Trophoblast cell (in vitro differentiated cells and primary cell): ENCODE data around the gene NTNG1.
A peak's percentile ranks its signal among the peaks of the same experiment; 100 is the strongest.

Experiments used
- DNase-seq, 2 donors: peaks; one replicate each; pipeline ENCODE4 v3.0.0-alpha.2; 2016
- H2AFZ ChIP-seq: 2 replicates; pipeline ENCODE4 v1.6.1; 2013; ENCODE audit warnings: low read length, moderate library complexity, mild to moderate bottlenecking; ENCODE audit not compliant: insufficient read depth, poor library complexity
- H2AK5ac ChIP-seq: 2 replicates; pipeline ENCODE4 v1.6.1; 2013; ENCODE audit warnings: mild to moderate bottlenecking, low read length
- H2BK120ac ChIP-seq: 2 replicates; pipeline ENCODE4 v1.6.1; 2013; ENCODE audit warnings: low read length, mild to moderate bottlenecking, moderate library complexity; ENCODE audit not compliant: insufficient read depth, poor library complexity
- H2BK12ac ChIP-seq: 2 replicates; pipeline ENCODE4 v1.6.1; 2013; ENCODE audit warnings: mild to moderate bottlenecking, low read length, moderate library complexity
- H2BK5ac ChIP-seq: 2 replicates; pipeline ENCODE4 v1.6.1; 2013; ENCODE audit warnings: low read length, low read depth, moderate library complexity, mild to moderate bottlenecking; ENCODE audit not compliant: poor library complexity
- H3K14ac ChIP-seq: 2 replicates; pipeline ENCODE4 v1.6.1; 2013; ENCODE audit warnings: mild to moderate bottlenecking, low read length
- H3K18ac ChIP-seq: 2 replicates; pipeline ENCODE4 v1.6.1; 2013; ENCODE audit warnings: mild to moderate bottlenecking, low read length
- H3K23ac ChIP-seq: 2 replicates; pipeline ENCODE4 v1.6.1; 2013; ENCODE audit warnings: low read length
- H3K27ac ChIP-seq: 2 replicates; pipeline ENCODE4 v1.5.1; 2013; ENCODE audit warnings: low read depth, mild to moderate bottlenecking, inconsistent platforms, low read length, moderate library complexity
- H3K27me3 ChIP-seq: 2 replicates; pipeline ENCODE4 v1.6.1; 2013; ENCODE audit warnings: inconsistent platforms, mild to moderate bottlenecking, low read length, moderate library complexity; ENCODE audit not compliant: insufficient read depth
- H3K36me3 ChIP-seq, 2 experiments: 1 replicate in 1 of 2; 2 replicates in 1 of 2; pipeline ENCODE4 v1.6.1; 2013; ENCODE audit warnings: low read length in 2 of 2, mild to moderate bottlenecking in 2 of 2, moderate library complexity in 1 of 2; ENCODE audit not compliant: insufficient read depth in 2 of 2, control insufficient read depth in 1 of 2
- H3K4ac ChIP-seq: 2 replicates; pipeline ENCODE4 v1.6.1; 2013; ENCODE audit warnings: low read depth, mild to moderate bottlenecking, low read length, moderate library complexity
- H3K4me1 ChIP-seq, 2 experiments: 1 replicate in 1 of 2; 2 replicates in 1 of 2; pipeline ENCODE4 v1.6.1; 2013; ENCODE audit warnings: low read length in 2 of 2, mild to moderate bottlenecking in 2 of 2, moderate library complexity in 1 of 2; ENCODE audit not compliant: insufficient read depth in 2 of 2, control insufficient read depth in 1 of 2
- H3K4me2 ChIP-seq: 2 replicates; pipeline ENCODE4 v1.6.1; 2013; ENCODE audit warnings: inconsistent platforms, mild to moderate bottlenecking, low read length, moderate library complexity
- H3K4me3 ChIP-seq: 2 replicates; pipeline ENCODE4 v1.5.1; 2013; ENCODE audit warnings: mild to moderate bottlenecking, low read depth, low read length, inconsistent platforms
- H3K79me1 ChIP-seq: one replicate; pipeline ENCODE4 v1.6.1; 2013; ENCODE audit warnings: low read length
- H3K79me2 ChIP-seq: 2 replicates; pipeline ENCODE4 v1.6.1; 2013; ENCODE audit warnings: low read length, mild to moderate bottlenecking; ENCODE audit not compliant: control insufficient read depth, insufficient read depth, poor library complexity
- H3K9ac ChIP-seq: 2 replicates; pipeline ENCODE4 v1.6.1; 2013; ENCODE audit warnings: mild to moderate bottlenecking, low read length
- H3K9me3 ChIP-seq: 2 replicates; pipeline ENCODE4 v1.6.1; 2013; ENCODE audit warnings: low read depth, mild to moderate bottlenecking, control low read depth, inconsistent platforms, low read length; ENCODE audit not compliant: insufficient read depth
- H4K12ac ChIP-seq: 2 replicates; pipeline ENCODE4 v1.6.1; 2013; ENCODE audit warnings: low read depth, mild to moderate bottlenecking, low read length, moderate library complexity
- H4K8ac ChIP-seq: 2 replicates; pipeline ENCODE4 v1.6.1; 2013; ENCODE audit warnings: low read depth, mild to moderate bottlenecking, low read length, moderate library complexity
- H4K91ac ChIP-seq: one replicate; pipeline ENCODE4 v1.6.1; 2013; ENCODE audit warnings: low read depth, mild to moderate bottlenecking, low read length, moderate library complexity
- WGBS: extraction: QIAGEN DNeasy Blood & Tissue Kit; methylation state at CpG from one replicate; pipeline ENCODE4 v1.1.7; 2013; ENCODE audit warnings: missing lambda C conversion rate; ENCODE audit not compliant: insufficient read length, insufficient coverage; ENCODE audit errors: extremely low coverage; 5-methylcytosine and 5-hydroxymethylcytosine counted together

The NTNG1 gene

GRCh38 chr1:107096690-107097089, 44.1 kb upstream of the NTNG1 start:
- no peaks in the 10 kb centered on the region for H3K79me2 ChIP-seq
- H3K27ac ChIP-seq, result no peak overlapping the region

DNA sequence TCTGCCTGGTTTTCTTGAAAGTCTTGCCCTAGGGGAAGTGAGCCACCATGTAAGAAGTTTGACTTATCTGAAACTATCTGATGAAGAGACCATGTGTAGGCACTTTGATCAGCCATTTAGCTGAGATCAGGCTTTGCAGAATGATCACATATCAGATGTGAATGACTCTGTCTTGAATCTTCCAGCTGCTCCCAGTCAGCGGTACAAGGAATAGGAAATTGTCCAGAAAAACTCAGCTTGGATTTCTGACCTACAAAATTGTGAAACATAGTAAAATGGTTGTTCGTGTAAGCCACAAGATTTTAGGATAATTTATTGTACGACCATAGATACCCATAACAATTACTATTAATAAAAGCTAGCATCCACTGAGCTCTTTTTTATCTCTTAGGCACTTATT, 41.9 kb upstream of the NTNG1 start:
- Histone ChIP-seq H2BK5ac (no peak overlapping the region), H3K79me1 (no peaks in the 10 kb centered on the region), H3K4me3 (no peak overlapping the region), H3K14ac (no peak overlapping the region), H3K27ac (no peak overlapping the region), H3K4ac (no peak overlapping the region), H3K27me3 (no peaks in the 10 kb centered on the region), H4K91ac (no peak overlapping the region), H2AFZ (no peak overlapping the region), H2AK5ac (no peak overlapping the region), H2BK12ac (no peak overlapping the region), H4K12ac (no peak overlapping the region), H4K8ac (no peak overlapping the region), H3K9ac (no peak overlapping the region), H3K79me2 (no peaks in the 10 kb centered on the region), H3K9me3 (no peaks in the 10 kb centered on the region), H3K4me1 (no peaks in the 10 kb centered on the region), H3K4me2 (no peak overlapping the region), H3K36me3 (no peaks in the 10 kb centered on the region), H3K23ac (no peak overlapping the region), H3K18ac (no peak overlapping the region), H2BK120ac (no peak overlapping the region)
- no CpG with 5 or more reads among the region's 3 CpGs for WGBS
- peak in 1 of 2 donors; percentile 19 for DNase-seq

More at GRCh38 chr1:107096690-107097089, 44.1 kb upstream of the NTNG1 start:
- no peak overlapping the region for H3K9ac ChIP-seq
- H4K12ac ChIP-seq, result no peak overlapping the region
- no peak overlapping the region for H3K14ac ChIP-seq
- no peaks in the 10 kb centered on the region for H3K79me1 ChIP-seq
- H2BK5ac ChIP-seq, result no peak overlapping the region
- H3K18ac ChIP-seq, result no peak overlapping the region
- no peak for DNase-seq
- no peak overlapping the region for H3K4me2 ChIP-seq
- H3K36me3 ChIP-seq, result no peaks in the 10 kb centered on the region
- H3K27me3 ChIP-seq, result no peaks in the 10 kb centered on the region
- H2BK12ac ChIP-seq, result no peak overlapping the region
- no peak overlapping the region for H3K4ac ChIP-seq
- H4K8ac ChIP-seq, result no peak overlapping the region
- no peak overlapping the region for H4K91ac ChIP-seq
- WGBS, result no CpG with 5 or more reads among the region's 2 CpGs
- H3K4me1 ChIP-seq, result no peaks in the 10 kb centered on the region
- H3K4me3 ChIP-seq, result no peak overlapping the region
- H3K23ac ChIP-seq, result no peak overlapping the region
- H2BK120ac ChIP-seq, result no peak overlapping the region
- H2AK5ac ChIP-seq, result no peak overlapping the region
- no peaks in the 10 kb centered on the region for H3K9me3 ChIP-seq
- no peak overlapping the region for H2AFZ ChIP-seq

DNA sequence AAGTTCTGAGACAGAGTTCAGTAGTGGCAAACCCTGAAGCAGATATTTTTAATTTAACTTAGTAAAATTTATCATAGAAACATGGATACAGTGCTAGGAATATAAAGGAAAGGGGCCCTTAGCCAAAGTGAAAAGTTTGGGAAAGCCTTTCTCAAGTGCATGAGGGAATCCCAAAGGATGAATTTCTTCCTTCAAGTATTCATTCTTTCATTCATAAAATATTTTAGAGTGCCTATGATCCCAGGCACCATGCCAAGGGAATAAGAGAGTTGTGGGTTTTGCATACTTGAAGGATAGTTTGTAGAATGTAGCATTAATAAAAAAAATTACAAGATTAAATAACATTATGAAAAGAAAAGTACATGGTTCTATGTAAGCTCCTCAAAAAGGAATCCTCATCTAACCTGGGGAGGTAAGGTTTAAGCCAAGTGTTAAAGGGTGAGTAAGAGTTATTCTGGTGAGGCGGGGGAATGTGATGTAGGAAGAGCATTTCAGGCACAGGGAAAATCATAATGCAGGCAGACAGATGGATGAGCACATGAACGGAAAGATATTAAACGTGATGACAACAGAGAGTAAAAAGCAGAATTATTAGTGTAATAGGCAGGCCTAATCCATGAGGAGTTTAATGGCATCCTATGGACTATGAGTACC, 40.4 kb upstream of the NTNG1 start:
- WGBS, result no CpG with 5 or more reads among the region's 3 CpGs
- Histone ChIP-seq H3K79me1 (no peaks in the 10 kb centered on the region), H3K23ac (no peak overlapping the region), H2AFZ (no peak overlapping the region), H3K9me3 (no peaks in the 10 kb centered on the region), H3K4me1 (no peaks in the 10 kb centered on the region), H2BK12ac (no peak overlapping the region), H3K18ac (no peak overlapping the region), H3K14ac (no peak overlapping the region), H3K4ac (no peak overlapping the region), H3K27ac (no peak overlapping the region), H3K27me3 (no peaks in the 10 kb centered on the region), H3K79me2 (no peaks in the 10 kb centered on the region), H2AK5ac (no peak overlapping the region), H4K91ac (no peak overlapping the region), H2BK5ac (no peak overlapping the region), H4K12ac (no peak overlapping the region), H2BK120ac (no peak overlapping the region), H3K4me2 (no peak overlapping the region), H3K9ac (no peak overlapping the region), H4K8ac (no peak overlapping the region), H3K36me3 (no peaks in the 10 kb centered on the region), H3K4me3 (no peak overlapping the region)
- no peak for DNase-seq

DNA sequence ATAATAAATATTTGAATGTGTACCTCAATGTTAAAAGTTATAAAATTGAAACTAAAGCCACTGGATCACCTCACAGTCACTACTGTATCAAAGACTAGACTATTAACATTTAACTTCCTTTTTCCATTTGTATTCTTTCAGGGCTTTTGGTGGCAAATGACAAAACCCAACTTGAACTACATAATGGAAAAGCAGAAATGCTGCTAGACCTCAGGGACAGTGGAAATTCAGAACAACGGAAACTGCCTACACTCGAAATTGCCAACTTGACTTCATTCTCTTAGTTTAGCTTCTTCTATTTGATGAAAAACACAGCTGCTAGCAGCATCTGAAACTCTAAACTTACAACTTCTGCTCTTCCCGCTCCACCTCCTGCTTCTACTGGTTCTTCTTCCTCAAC, 34.9 kb upstream of the NTNG1 start:
- H3K79me2 ChIP-seq, result no peaks in the 10 kb centered on the region

More for the DNA sequence above, 34.9 kb upstream of the NTNG1 start:
- H3K9me3 ChIP-seq, result no peaks in the 10 kb centered on the region
- no peaks in the 10 kb centered on the region for H3K4me1 ChIP-seq
- H3K36me3 ChIP-seq, result no peaks in the 10 kb centered on the region
- H3K4ac ChIP-seq, result no peak overlapping the region
- H2BK5ac ChIP-seq, result no peak overlapping the region
- H3K27me3 ChIP-seq, result no peaks in the 10 kb centered on the region
- no peak overlapping the region for H3K27ac ChIP-seq
- no peak overlapping the region for H2BK120ac ChIP-seq
- H2AK5ac ChIP-seq, result no peak overlapping the region
- H3K14ac ChIP-seq, result no peak overlapping the region
- H3K9ac ChIP-seq, result no peak overlapping the region
- no peak overlapping the region for H3K4me2 ChIP-seq
- H3K23ac ChIP-seq, result no peak overlapping the region
- no peak overlapping the region for H3K4me3 ChIP-seq
- no peak overlapping the region for H4K91ac ChIP-seq
- no CpG with 5 or more reads among the region's 3 CpGs for WGBS
- H2BK12ac ChIP-seq, result no peak overlapping the region
- no peak overlapping the region for H2AFZ ChIP-seq
- H3K18ac ChIP-seq, result no peak overlapping the region
- no peaks in the 10 kb centered on the region for H3K79me1 ChIP-seq
- H4K12ac ChIP-seq, result no peak overlapping the region
- no peak overlapping the region for H4K8ac ChIP-seq
- no peak for DNase-seq
